Left lung (tissue), 10 donors: Measurements from ENCODE around the gene SALL3. TPM values are rescaled to one million over a fixed set of nuclear protein-coding genes. Genes with fewer than 3 reads are reported as not detected.

Experiments used
- ATAC-seq: fragments of 200-7000 bp; cut with Tn5 transposase; one replicate; pipeline ENCODE4 v1.9.1; 2020; ENCODE audit warnings: moderate library complexity
- DNase-seq, 4 donors: peaks; one replicate each; pipeline ENCODE4 v3.0.0-alpha.2; 2013 to 2020
- H3K27ac ChIP-seq, 2 donors: fragments of 200-600 bp; sonication (generic) in 1 of 2; one replicate each; pipeline versions ENCODE4 v1.5.0 to v1.8.0; 2020 to 2021
- H3K27me3 ChIP-seq, 2 donors: fragments of 200-600 bp; sonication (generic) in 1 of 2; one replicate each; pipeline versions ENCODE4 v1.5.0 to v1.8.0; 2020 to 2021
- H3K36me3 ChIP-seq, 2 donors: fragments of 200-600 bp; sonication (generic) in 1 of 2; one replicate each; pipeline versions ENCODE4 v1.5.0 to v1.8.0; 2020 to 2021
- H3K4me1 ChIP-seq, 2 donors: fragments of 200-600 bp; one replicate each; pipeline ENCODE4 v1.8.0; 2021
- H3K4me3 ChIP-seq, 2 donors: fragments of 200-600 bp; sonication (generic) in 1 of 2; one replicate each; pipeline versions ENCODE4 v1.5.0 to v1.8.0; 2020 to 2021; ENCODE audit warnings: mild to moderate bottlenecking in 1 of 2
- H3K9me3 ChIP-seq, 2 donors: fragments of 200-600 bp; sonication (generic) in 1 of 2; one replicate each; pipeline versions ENCODE4 v1.5.0 to v1.8.0; 2020 to 2021
- intact Hi-C, 2 donors: fragments of 100-400 bp; cut with DNase I; formaldehyde crosslinking; loops; one replicate each; pipeline versions ENCODE4 v1.11.2 to v1.14.2; 2022
- polyA plus RNA-seq, 6 donors: library from polyadenylated mRNA; unstranded; fragments of 120-200 nt; gene quantifications; one replicate each; pipeline ENCODE4 v1.2.1, GENCODE V29; 2013; ENCODE audit not compliant: insufficient read length in 6 of 6
- total RNA-seq, 2 donors: library from RNA; stranded (reverse); fragmentation: NEBNext Ultra II Directional; extraction: Animal tissue kit (Norgen Biotek cat#: 25700); gene quantifications; one replicate each; pipeline ENCODE4 v1.2.1, GENCODE V29; 2021
- TF ChIP-seq, protein P1 (sequence below), 2 donors: fragments of 200-600 bp; sonication (generic) in 1 of 2; IDR thresholded peaks; one replicate each; pipeline versions ENCODE4 v1.5.0 to v1.8.0; 2021; ENCODE audit warnings: antibody characterized with exemption in 2 of 2
- donor health status: DM: no; HTN: yes; CAD: no.
- donor health status: DM: no; HTN: no; CAD: no.

The SALL3 gene
- total and polyA plus RNA-seq, 8 donors: 0.06 to 0.11 (median 0.08) TPM; not detected in 3

DNA sequence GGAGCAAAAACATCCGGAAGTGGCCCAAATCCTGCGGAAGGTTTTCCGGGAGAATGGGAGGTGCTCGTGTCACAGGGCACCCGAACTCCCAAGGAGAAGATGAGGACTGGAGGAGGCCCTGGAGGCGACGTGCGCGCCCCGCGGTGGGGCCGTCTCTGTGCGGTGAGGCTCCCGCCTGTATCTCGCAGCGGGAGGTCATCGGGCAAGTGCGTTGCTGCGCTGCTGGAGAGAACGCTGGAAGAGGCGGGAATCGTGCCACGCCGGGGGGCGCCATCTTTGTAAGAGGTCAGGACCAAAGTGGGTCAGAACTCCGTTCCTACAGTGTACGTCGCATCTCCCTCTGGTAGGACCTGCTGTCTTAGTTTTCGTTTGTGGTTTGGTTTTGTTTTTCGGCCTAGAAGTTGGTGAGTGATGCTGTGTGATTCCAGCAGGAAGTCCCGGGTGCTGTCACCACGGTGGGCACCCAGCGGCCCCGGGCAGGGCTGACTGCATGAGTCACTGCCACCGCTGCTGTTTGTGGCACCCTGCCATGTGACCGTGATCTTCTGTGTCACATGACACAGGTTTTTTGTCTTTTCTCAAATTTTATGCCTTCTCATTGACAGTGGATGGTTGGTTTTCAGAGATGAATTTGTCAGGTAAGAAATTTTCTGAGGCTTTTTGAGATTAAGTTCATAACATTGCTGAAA is 68.1 kb downstream of the SALL3 start:
- TF ChIP-seq, protein P1, sequence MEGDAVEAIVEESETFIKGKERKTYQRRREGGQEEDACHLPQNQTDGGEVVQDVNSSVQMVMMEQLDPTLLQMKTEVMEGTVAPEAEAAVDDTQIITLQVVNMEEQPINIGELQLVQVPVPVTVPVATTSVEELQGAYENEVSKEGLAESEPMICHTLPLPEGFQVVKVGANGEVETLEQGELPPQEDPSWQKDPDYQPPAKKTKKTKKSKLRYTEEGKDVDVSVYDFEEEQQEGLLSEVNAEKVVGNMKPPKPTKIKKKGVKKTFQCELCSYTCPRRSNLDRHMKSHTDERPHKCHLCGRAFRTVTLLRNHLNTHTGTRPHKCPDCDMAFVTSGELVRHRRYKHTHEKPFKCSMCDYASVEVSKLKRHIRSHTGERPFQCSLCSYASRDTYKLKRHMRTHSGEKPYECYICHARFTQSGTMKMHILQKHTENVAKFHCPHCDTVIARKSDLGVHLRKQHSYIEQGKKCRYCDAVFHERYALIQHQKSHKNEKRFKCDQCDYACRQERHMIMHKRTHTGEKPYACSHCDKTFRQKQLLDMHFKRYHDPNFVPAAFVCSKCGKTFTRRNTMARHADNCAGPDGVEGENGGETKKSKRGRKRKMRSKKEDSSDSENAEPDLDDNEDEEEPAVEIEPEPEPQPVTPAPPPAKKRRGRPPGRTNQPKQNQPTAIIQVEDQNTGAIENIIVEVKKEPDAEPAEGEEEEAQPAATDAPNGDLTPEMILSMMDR (IDR thresholded peaks at IDR 0.05): no peak
- ATAC-seq (no peak), DNase-seq (peak in 1 of 4 donors; percentile 74)
- Histone ChIP-seq H3K27ac (no peak overlapping the region), H3K9me3 (no peaks in the 10 kb centered on the region), H3K4me1 (no peaks in the 10 kb centered on the region), H3K36me3 (no peaks in the 10 kb centered on the region), H3K27me3 (peaks cover 0 to 10% of the 10 kb centered on the region in 2 donors), H3K4me3 (no peak overlapping the region)
- intact Hi-C loops: no loop called here

GRCh38 chr18:79048245-79048632 is 68.6 kb downstream of the SALL3 start:
- Histone ChIP-seq H3K27ac (no peak overlapping the region), H3K27me3 (peaks cover 0 to 11% of the 10 kb centered on the region in 2 donors), H3K9me3 (no peaks in the 10 kb centered on the region), H3K4me3 (no peak overlapping the region), H3K36me3 (no peaks in the 10 kb centered on the region), H3K4me1 (no peaks in the 10 kb centered on the region)
- intact Hi-C loops: no loop called here
- DNase-seq (no peak), ATAC-seq (no peak)
- TF ChIP-seq, protein P1 (IDR thresholded peaks at IDR 0.05): no peak

- Histone ChIP-seq H3K27ac (no peak overlapping the region), H3K9me3 (no peaks in the 10 kb centered on the region), H3K4me3 (no peak overlapping the region), H3K27me3 (peaks cover 0 to 11% of the 10 kb centered on the region in 2 donors), H3K36me3 (no peaks in the 10 kb centered on the region), H3K4me1 (no peaks in the 10 kb centered on the region)
- DNase-seq (no peak), ATAC-seq (no peak)
- TF ChIP-seq, protein P1 (IDR thresholded peaks at IDR 0.05): no peak
- intact Hi-C loops: no loop called here
Measured at GRCh38 chr18:79049506-79049905, 69.9 kb downstream of the SALL3 start.

Other genes with a start within 250 kb of the SALL3 start
- 10 to 100 TPM; 29.2 to 37.8 TPM for gene ATP9B, start 89.6 kb downstream of the SALL3 start, total RNA-seq
- 10 to 100 TPM; 34.2 to 41.5 (median 40.0) TPM for gene ATP9B, start 89.6 kb downstream of the SALL3 start, polyA plus RNA-seq